HG03159 (cell line): ENCODE data around the gene RCL1.
"Not testable (repeated sequence)": the region's sequence is repeated elsewhere in the genome, so short reads cannot be mapped to it uniquely, and the experiment has no call there.

Experiments
- ATAC-seq: cut with Tn5 transposase; IDR thresholded peaks from one replicate; pipeline ENCODE4 v1.9.1; 2021; ENCODE audit warnings: mild to moderate bottlenecking, moderate library complexity; ENCODE audit not compliant: unreplicated experiment

The RCL1 gene

GRCh38 chr9:4783191-4783590, 9.6 kb upstream of the RCL1 start:
- not testable (repeated sequence) for ATAC-seq

GRCh38 chr9:4784403-4784802, 8.3 kb upstream of the RCL1 start:
- no peak for ATAC-seq

GRCh38 chr9:4786599-4786998, 6.1 kb upstream of the RCL1 start:
- no peak for ATAC-seq

DNA sequence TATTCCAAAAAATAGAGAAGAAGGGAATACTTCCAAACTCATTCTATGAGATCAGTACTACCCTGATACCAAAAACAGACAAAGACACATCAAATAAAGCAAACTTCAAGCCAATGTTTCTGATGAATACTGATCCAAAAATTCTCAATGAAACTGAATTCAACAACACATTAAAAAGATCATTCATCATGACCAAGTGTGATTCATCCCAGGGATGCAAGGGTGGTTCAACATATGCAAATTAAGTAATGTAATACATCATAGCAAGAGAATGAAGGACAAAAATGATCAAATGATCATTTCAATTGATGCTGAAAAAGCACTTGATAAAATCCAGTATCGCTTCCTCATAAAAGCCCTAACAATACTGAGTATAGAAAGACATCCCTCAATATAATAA, 4.9 kb upstream of the RCL1 start:
- ATAC-seq: no peak

DNA sequence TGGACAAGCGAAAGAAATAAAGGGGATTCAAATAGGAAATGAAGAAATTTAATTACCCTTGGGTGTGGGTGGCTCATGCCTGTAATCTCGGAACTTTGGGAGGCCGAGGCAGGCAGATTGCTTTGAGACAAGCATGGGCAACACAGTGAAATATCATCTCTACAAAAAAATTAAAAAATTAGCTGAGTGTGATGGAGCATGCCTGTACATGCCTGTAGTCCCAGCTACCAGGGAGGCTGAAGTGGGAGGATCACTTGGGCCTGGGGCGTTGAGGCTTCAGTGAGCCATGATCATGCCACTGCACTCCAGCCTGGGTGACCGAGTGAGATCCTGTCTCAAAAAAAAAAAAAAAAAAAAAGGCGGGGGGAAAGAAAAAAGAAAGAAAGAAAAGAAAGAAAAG, 4.0 kb upstream of the RCL1 start:
- no peak for ATAC-seq

- ATAC-seq: peak; percentile 41
These were observed 631 bp upstream of the RCL1 start for GRCh38 chr9:4792054-4792571.

GRCh38 chr9:4793459-4794395, 983 bp downstream of the RCL1 start:
- no peak for ATAC-seq

- ATAC-seq: no peak
These were observed 1.9 kb downstream of the RCL1 start for GRCh38 chr9:4794691-4795090.

DNA sequence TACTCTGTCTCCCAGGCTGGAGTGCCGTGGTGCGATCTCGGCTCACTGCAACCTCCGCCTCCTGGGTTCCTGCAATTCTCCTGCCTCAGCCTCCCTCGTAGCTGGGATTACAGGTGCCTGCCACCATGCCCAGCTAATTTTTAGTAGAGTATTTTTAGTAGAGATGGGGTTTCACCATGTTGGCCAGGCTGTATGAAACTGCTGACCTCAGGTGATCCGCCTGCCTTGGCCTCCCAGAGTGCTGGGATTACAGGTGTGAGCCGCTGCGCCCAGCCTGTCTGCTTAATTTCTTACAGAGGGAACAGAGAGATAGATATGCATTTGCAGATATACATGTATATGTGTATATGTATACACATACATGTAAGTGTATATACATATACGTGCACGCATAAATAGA, 2.4 kb downstream of the RCL1 start:
- ATAC-seq: not testable (repeated sequence)

DNA sequence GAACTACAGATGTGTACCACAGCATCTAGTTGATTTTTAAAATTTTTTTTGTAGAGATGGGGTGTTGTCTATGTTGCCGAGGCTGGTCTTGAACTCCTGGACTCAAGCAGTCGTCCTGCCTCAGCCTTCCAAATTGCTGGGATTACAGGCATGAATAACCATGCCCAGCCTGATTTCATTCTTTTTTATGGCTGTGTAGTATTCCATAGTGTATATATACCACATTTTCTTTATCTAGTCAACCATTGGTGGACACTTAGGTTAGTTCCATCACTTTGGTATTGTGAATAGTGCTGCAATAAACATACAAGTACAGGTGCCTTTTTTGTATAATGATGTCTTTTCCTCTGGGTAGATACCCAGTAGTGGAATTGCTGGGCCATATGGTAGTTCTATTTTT, 3.8 kb downstream of the RCL1 start:
- ATAC-seq: no peak

DNA sequence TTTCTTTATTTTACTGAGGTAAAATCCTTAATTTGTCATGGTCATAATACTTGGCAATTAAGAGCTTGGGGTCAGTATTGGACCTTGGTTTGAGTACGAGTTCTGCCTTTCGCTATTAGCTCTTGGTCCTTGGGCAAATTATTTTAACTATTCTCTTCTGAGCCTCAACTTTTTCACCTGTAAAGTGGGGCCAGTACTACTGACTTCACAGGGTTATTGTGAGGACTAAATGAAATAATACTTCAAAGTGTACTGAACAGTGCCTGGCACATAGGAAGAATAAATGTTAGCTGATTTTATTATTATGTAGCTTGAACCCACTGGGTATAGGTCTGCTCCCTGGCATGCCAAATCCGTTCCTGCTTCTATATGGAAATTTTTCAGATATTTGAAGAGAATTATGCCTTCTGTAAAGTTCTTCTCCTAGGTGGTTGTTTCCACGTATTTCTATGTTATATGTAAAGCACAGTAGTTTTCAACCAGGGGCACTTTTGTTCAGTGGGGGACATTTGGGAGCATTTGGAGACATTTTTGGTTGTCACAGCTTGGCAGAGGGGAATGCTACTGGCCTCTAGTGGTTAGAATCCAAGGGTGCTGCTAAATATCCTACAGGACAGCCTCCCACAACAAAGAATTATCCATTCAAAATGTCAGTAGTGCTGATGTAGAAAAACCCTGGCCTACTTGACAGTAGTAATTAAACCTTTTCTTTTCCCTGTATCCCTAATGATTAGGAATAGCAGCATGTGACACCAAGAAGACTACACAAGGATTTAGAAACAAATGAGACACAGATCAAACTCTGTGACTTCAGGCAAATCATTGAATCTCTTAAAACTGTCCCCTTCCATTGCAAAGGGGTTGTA, 4.5 kb downstream of the RCL1 start:
- ATAC-seq: no peak

DNA sequence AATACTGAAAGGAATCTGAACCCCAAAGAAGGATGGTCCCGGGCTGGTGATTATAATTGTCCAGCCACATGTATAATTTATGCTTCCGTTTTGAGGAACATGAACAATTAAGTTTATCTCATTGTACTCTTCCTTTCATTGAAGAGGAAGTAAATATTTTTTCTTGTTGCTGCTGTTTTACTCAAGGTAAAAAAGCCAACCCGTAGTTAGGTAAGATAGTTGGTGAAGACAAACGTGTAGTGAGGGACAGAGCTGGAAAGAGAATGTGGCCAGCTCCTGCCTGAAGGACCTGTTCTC, 5.1 kb downstream of the RCL1 start:
- no peak for ATAC-seq

DNA sequence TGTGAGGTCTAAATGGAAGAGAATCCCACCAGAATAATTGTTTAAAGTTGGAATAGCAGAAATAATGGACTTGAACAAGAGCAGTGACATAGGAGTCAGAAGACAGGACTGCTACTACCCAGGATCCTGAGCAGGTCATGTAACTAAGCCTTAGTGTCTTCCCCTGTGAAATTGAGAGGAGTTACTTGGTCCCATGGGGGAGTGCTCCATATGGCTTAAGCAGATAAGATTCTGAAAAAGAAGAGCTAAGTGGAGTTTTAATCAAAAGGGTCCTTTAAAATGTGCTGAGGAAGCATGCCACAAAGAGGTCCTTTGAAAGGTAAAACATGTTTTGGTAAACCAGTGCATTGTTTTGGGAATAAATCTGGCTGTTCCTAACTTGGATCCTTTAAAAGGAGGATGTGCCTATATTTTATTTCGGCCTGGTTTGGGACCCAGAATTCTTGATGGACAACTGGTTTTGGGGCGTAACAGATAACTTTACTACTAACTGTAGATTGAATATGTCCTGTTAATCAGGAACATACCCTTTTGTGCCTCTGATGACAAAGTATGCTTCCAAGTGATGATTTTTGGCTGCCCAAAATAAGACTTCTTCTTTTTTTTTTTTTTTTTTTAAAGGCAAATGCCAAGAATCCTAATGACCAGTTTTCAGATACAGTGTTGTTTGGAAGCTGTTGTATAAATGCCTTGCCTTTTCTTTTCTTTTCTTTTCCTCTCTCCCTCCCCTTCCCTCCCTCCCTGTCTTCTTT, 5.7 kb downstream of the RCL1 start:
- ATAC-seq: no peak

- no peak for ATAC-seq
These were observed 6.3 kb downstream of the RCL1 start for GRCh38 chr9:4799033-4799430.

DNA sequence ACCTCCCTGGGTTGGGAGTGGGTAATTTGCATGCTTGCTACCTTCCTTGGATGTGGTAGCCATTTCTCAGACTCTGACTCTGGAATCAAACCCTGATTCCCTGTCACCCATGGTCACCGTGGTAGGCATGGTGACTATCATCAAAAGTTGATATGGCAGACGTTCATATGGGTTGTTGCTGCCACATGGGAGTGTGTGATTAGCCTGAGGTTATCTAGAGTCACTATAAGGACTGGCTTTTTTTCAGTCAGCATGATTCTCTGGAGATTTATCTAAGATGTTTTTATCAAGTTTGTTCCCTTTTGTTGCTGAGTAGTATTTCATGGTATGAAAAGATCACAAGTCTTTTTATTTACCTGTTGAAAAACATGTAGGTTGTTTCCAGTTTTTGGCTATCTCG, 7.0 kb downstream of the RCL1 start:
- no peak for ATAC-seq

- ATAC-seq: no peak
These were observed 8.4 kb downstream of the RCL1 start for GRCh38 chr9:4801156-4801555.

GRCh38 chr9:4803670-4804530, 11.2 kb downstream of the RCL1 start:
- no peak for ATAC-seq

DNA sequence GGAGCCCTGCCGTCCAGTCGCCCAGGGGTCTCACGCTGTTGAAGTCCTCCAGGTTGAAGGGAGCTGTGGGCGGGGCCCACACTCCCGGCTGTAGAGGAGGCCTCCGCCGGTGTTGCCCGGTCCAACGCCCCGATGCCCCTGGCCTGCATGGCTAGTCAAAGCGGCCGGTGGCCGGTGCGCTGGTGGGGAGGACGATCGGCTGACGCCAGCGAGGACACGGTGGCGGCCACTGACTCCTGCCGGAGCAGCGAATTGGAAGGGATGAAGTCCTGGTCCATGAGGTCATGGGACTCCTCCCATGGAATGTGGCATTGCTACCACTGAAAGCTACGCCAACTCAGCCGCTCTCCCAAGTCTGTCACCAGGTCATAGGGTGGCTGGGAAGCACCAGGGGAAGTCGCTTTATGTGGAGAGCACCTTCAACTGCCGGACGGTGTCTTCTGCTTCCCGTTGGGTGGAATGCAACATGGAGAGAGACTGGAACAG, 11.8 kb downstream of the RCL1 start:
- ATAC-seq: no peak

- ATAC-seq: no peak
These were observed 12.6 kb downstream of the RCL1 start for GRCh38 chr9:4805191-4805918.
